A673 (cell line): ENCODE measurements around the gene ADAMTS19. TPM values are rescaled to one million over a fixed set of nuclear protein-coding genes. Genes with fewer than 3 reads are reported as not detected.
"Not testable (repeated sequence)": the region's sequence is repeated elsewhere in the genome, so short reads cannot be mapped to it uniquely, and the experiment has no call there.

Experiments used
- BruUV-seq: library from RNA; stranded (reverse); fragments of 400-500 nt; replicated peaks from 2 replicates; lab custom pipeline; 2021; lab: Mats Ljungman, UMichigan
- CTCF ChIA-PET: fragments of 300-600 bp; sonication (Branson Sonifier 250); formaldehyde crosslinking; loops from one replicate; lab custom pipeline; 2022; ENCODE audit warnings: antibody characterized with exemption; lab: Charles Lee
- POLR2A ChIA-PET: fragments of 300-600 bp; sonication (Branson Sonifier 250); formaldehyde crosslinking; loops from one replicate; lab custom pipeline; 2022; ENCODE audit warnings: antibody characterized with exemption; ENCODE audit not compliant: low non-redundant PET; lab: Charles Lee
- DNase-seq: peaks from one replicate; pipeline ENCODE4 v3.0.0-alpha.2; 2015; ENCODE audit warnings: low spot score
- H3K27ac ChIP-seq: fragments of 200-600 bp; sonication (generic); 2 replicates; pipeline ENCODE4 v1.5.1; 2016; ENCODE audit warnings: mixed run types, low read depth, mild to moderate bottlenecking, mixed read lengths, antibody characterized with exemption, low read length; ENCODE audit not compliant: poor library complexity, severe bottlenecking
- H3K27me3 ChIP-seq: fragments of 200-600 bp; sonication (generic); replicated peaks from 2 replicates; pipeline ENCODE4 v1.6.1; 2017; ENCODE audit warnings: mixed run types, low read depth, mild to moderate bottlenecking, mixed read lengths, antibody characterized with exemption, low read length; ENCODE audit not compliant: insufficient read depth, poor library complexity
- H3K36me3 ChIP-seq: fragments of 200-600 bp; sonication (generic); 2 replicates; pipeline ENCODE4 v1.6.1; 2016; ENCODE audit warnings: mixed run types, mild to moderate bottlenecking, mixed read lengths, antibody characterized with exemption, low read length; ENCODE audit not compliant: insufficient read depth, poor library complexity, severe bottlenecking
- H3K4me1 ChIP-seq: fragments of 200-600 bp; sonication (generic); 2 replicates; pipeline ENCODE4 v1.6.1; 2017; ENCODE audit warnings: mixed run types, mild to moderate bottlenecking, mixed read lengths, antibody characterized with exemption, low read length; ENCODE audit not compliant: insufficient read depth, poor library complexity, severe bottlenecking
- H3K4me3 ChIP-seq: fragments of 200-600 bp; sonication (generic); 2 replicates; pipeline ENCODE4 v1.5.1; 2016; ENCODE audit warnings: low read depth, mixed run types, mild to moderate bottlenecking, mixed read lengths, low read length; ENCODE audit not compliant: poor library complexity, severe bottlenecking
- H3K9me3 ChIP-seq: fragments of 200-600 bp; sonication (generic); 2 replicates; pipeline ENCODE4 v1.6.1; 2016; ENCODE audit warnings: mixed run types, low read depth, mild to moderate bottlenecking, mixed read lengths, antibody characterized with exemption, low read length; ENCODE audit not compliant: poor library complexity, severe bottlenecking
- CTCF ChIP-seq: fragments of 300-800, 200-600 bp; sonication (generic); conservative IDR thresholded peaks from 2 replicates; pipeline ENCODE4 v1.5.1; 2017; ENCODE audit warnings: low read depth, mild to moderate bottlenecking, antibody characterized with exemption, low read length, moderate library complexity, mixed read lengths
- EZH2 ChIP-seq: fragments of 200-600 bp; sonication (generic); IDR thresholded peaks from 2 replicates; pipeline ENCODE4 v1.6.1; 2017; ENCODE audit warnings: borderline replicate concordance, low read depth, mild to moderate bottlenecking, mixed read lengths, antibody characterized with exemption, low read length; ENCODE audit not compliant: poor library complexity, severe bottlenecking
- intact Hi-C: fragments of 100-400 bp; cut with micrococcal nuclease; formaldehyde crosslinking; loops from one replicate; pipeline ENCODE4 v1.10.0; 2022; ENCODE audit not compliant: unreplicated experiment
- total RNA-seq: library from RNA; stranded (reverse); gene quantifications from 2 replicates; pipeline ENCODE4 v1.2.3, GENCODE V29; 2021

ADAMTS19 gene
- total RNA-seq, 1 experiment from 2014 or later: not detected

- no peak for DNase-seq
- Histone ChIP-seq H3K36me3 (no peaks in the 10 kb centered on the region), H3K27me3 (no peaks in the 10 kb centered on the region), H3K27ac (no peak overlapping the region), H3K4me3 (no peak overlapping the region), H3K4me1 (no peaks in the 10 kb centered on the region), H3K9me3 (no peaks in the 10 kb centered on the region)
- ChIA-PET POLR2A (no interaction called here), CTCF (no interaction called here)
- no peak for TF ChIP-seq EZH2
- TF ChIP-seq CTCF: no peak
- BruUV-seq: no TSS peak
- intact Hi-C loops: no loop called here
Measured at GRCh38 chr5:129563585-129563984, 103.5 kb downstream of the ADAMTS19 start.

GRCh38 chr5:129569295-129569694, 109.2 kb downstream of the ADAMTS19 start:
- Histone ChIP-seq H3K4me3 (no peak overlapping the region), H3K36me3 (no peaks in the 10 kb centered on the region), H3K4me1 (no peaks in the 10 kb centered on the region), H3K27ac (no peak overlapping the region), H3K27me3 (no peaks in the 10 kb centered on the region), H3K9me3 (no peaks in the 10 kb centered on the region)
- ChIA-PET POLR2A (no interaction called here), CTCF (no interaction called here)
- TF ChIP-seq EZH2: no peak
- no peak for TF ChIP-seq CTCF
- BruUV-seq: no TSS peak
- DNase-seq: no peak
- intact Hi-C loops: no loop called here

- Histone ChIP-seq H3K9me3 (no peaks in the 10 kb centered on the region), H3K4me1 (no peaks in the 10 kb centered on the region), H3K36me3 (no peaks in the 10 kb centered on the region), H3K4me3 (no peak overlapping the region), H3K27me3 (no peaks in the 10 kb centered on the region), H3K27ac (no peak overlapping the region)
- ChIA-PET POLR2A (no interaction called here), CTCF (no interaction called here)
- no peak for DNase-seq
- no TSS peak for BruUV-seq
- no peak for TF ChIP-seq CTCF
- TF ChIP-seq EZH2: no peak
- intact Hi-C loops: no loop called here
Measured at GRCh38 chr5:129572060-129572459, 112.0 kb downstream of the ADAMTS19 start.

GRCh38 chr5:129584496-129584895, 124.4 kb downstream of the ADAMTS19 start:
- H3K27ac ChIP-seq, H3K4me3 ChIP-seq, BruUV-seq, intact Hi-C loops, H3K27me3 ChIP-seq, POLR2A ChIA-PET, H3K4me1 ChIP-seq, H3K36me3 ChIP-seq, H3K9me3 ChIP-seq, CTCF ChIA-PET, DNase-seq: not testable (repeated sequence)
